Neural crest cell (in vitro differentiated cells): ENCODE data around the gene NANOS1. TPM values are rescaled to one million over a fixed set of nuclear protein-coding genes. Genes with fewer than 3 reads are reported as not detected.

Source experiments
- DNase-seq: peaks from one replicate; pipeline ENCODE4 v3.0.0; 2021; ENCODE audit warnings: low read depth, mixed read lengths, low spot score
- H3K27ac Mint-ChIP-seq: one replicate; pipeline ENCODE4 v1.8.0; 2021; ENCODE audit warnings: mild to moderate bottlenecking, mixed read lengths; ENCODE audit not compliant: unreplicated experiment
- H3K27me3 Mint-ChIP-seq: 2 replicates; pipeline ENCODE4 v1.8.0; 2021; ENCODE audit warnings: low read depth, mild to moderate bottlenecking, mixed read lengths
- H3K36me3 Mint-ChIP-seq: 2 replicates; pipeline ENCODE4 v1.8.0; 2021; ENCODE audit warnings: low read depth, mild to moderate bottlenecking, mixed read lengths
- H3K4me1 Mint-ChIP-seq: 2 replicates; pipeline ENCODE4 v1.8.0; 2021; ENCODE audit warnings: mixed read lengths
- H3K4me3 Mint-ChIP-seq: one replicate; pipeline ENCODE4 v1.8.0; 2021; ENCODE audit warnings: mild to moderate bottlenecking, mixed read lengths
- H3K9me3 Mint-ChIP-seq: 2 replicates; pipeline ENCODE4 v1.8.0; 2021; ENCODE audit warnings: mixed read lengths
- CTCF ChIP-seq: fragments of 200-600 bp; sonication (generic); conservative IDR thresholded peaks from 2 replicates; pipeline ENCODE4 v1.5.0; 2021; ENCODE audit warnings: antibody characterized with exemption, mild to moderate bottlenecking
- total RNA-seq: library from RNA; stranded (reverse); gene quantifications from 2 replicates; pipeline ENCODE4 v1.2.1, GENCODE V29; 2021

Gene NANOS1
- total RNA-seq, 1 donor from 2014 or later, result 2.8 TPM

- no peak for DNase-seq
- no peaks in the 10 kb centered on the region for H3K36me3 Mint-ChIP-seq
- H3K9me3 Mint-ChIP-seq, result no peaks in the 10 kb centered on the region
- H3K4me3 Mint-ChIP-seq, result no peak overlapping the region
- H3K27me3 Mint-ChIP-seq, result peaks cover 2% of the 10 kb centered on the region
- H3K27ac Mint-ChIP-seq, result no peak overlapping the region
- no peak for TF ChIP-seq CTCF
- H3K4me1 Mint-ChIP-seq, result no peaks in the 10 kb centered on the region
These were observed 22.3 kb upstream of the NANOS1 start for GRCh38 chr10:119007211-119007574.

- no peak for TF ChIP-seq CTCF
- Mint-ChIP-seq H3K4me3 (no peak overlapping the region), H3K36me3 (no peaks in the 10 kb centered on the region), H3K27ac (peak overlapping the region; percentile 69), H3K4me1 (peaks cover 7% of the 10 kb centered on the region), H3K27me3 (peaks cover 3% of the 10 kb centered on the region), H3K9me3 (peaks cover 3% of the 10 kb centered on the region)
- DNase-seq, result no peak
These were observed 8.9 kb upstream of the NANOS1 start for GRCh38 chr10:119020627-119020946.

GRCh38 chr10:119022846-119023552, 6.5 kb upstream of the NANOS1 start:
- Mint-ChIP-seq H3K9me3 (peaks cover 3% of the 10 kb centered on the region), H3K27ac (peak overlapping the region; percentile 75)
- no peak for TF ChIP-seq CTCF

GRCh38 chr10:119023553-119023868, 6.0 kb upstream of the NANOS1 start:
- no peak for TF ChIP-seq CTCF
- Mint-ChIP-seq H3K27me3 (peaks cover 5% of the 10 kb centered on the region), H3K4me3 (no peak overlapping the region), H3K27ac (no peak overlapping the region), H3K9me3 (peaks cover 3% of the 10 kb centered on the region), H3K4me1 (peaks cover 7% of the 10 kb centered on the region), H3K36me3 (no peaks in the 10 kb centered on the region)
- DNase-seq, result no peak

More at GRCh38 chr10:119022846-119023552, 6.5 kb upstream of the NANOS1 start:
- H3K4me3 Mint-ChIP-seq, result no peak overlapping the region
- no peaks in the 10 kb centered on the region for H3K36me3 Mint-ChIP-seq
- peaks cover 7% of the 10 kb centered on the region for H3K4me1 Mint-ChIP-seq
- H3K27me3 Mint-ChIP-seq, result peaks cover 5% of the 10 kb centered on the region
- DNase-seq, result no peak

GRCh38 chr10:119024882-119025281, 4.6 kb upstream of the NANOS1 start:
- Mint-ChIP-seq H3K27me3 (peaks cover 7% of the 10 kb centered on the region), H3K36me3 (no peaks in the 10 kb centered on the region), H3K4me1 (peaks cover 7% of the 10 kb centered on the region), H3K27ac (no peak overlapping the region), H3K4me3 (no peak overlapping the region), H3K9me3 (no peaks in the 10 kb centered on the region)
- no peak for TF ChIP-seq CTCF
- no peak for DNase-seq

GRCh38 chr10:119025336-119025735, 4.2 kb upstream of the NANOS1 start:
- peaks cover 7% of the 10 kb centered on the region for H3K4me1 Mint-ChIP-seq
- no peak for DNase-seq
- H3K27ac Mint-ChIP-seq, result no peak overlapping the region
- no peaks in the 10 kb centered on the region for H3K36me3 Mint-ChIP-seq
- TF ChIP-seq CTCF, result no peak
- H3K9me3 Mint-ChIP-seq, result no peaks in the 10 kb centered on the region
- H3K27me3 Mint-ChIP-seq, result peaks cover 7% of the 10 kb centered on the region
- no peak overlapping the region for H3K4me3 Mint-ChIP-seq
